HG02623 (cell line): ENCODE data around the gene PIK3C2B.
A peak's percentile ranks its signal among the peaks of the same experiment; 100 is the strongest.
"Not testable (repeated sequence)": the region's sequence is repeated elsewhere in the genome, so short reads cannot be mapped to it uniquely, and the experiment has no call there.

Experiments used
- ATAC-seq: cut with Tn5 transposase; IDR thresholded peaks from one replicate; pipeline ENCODE4 v1.9.1; 2021; ENCODE audit warnings: moderate library complexity; ENCODE audit not compliant: unreplicated experiment

PIK3C2B gene, protein sequence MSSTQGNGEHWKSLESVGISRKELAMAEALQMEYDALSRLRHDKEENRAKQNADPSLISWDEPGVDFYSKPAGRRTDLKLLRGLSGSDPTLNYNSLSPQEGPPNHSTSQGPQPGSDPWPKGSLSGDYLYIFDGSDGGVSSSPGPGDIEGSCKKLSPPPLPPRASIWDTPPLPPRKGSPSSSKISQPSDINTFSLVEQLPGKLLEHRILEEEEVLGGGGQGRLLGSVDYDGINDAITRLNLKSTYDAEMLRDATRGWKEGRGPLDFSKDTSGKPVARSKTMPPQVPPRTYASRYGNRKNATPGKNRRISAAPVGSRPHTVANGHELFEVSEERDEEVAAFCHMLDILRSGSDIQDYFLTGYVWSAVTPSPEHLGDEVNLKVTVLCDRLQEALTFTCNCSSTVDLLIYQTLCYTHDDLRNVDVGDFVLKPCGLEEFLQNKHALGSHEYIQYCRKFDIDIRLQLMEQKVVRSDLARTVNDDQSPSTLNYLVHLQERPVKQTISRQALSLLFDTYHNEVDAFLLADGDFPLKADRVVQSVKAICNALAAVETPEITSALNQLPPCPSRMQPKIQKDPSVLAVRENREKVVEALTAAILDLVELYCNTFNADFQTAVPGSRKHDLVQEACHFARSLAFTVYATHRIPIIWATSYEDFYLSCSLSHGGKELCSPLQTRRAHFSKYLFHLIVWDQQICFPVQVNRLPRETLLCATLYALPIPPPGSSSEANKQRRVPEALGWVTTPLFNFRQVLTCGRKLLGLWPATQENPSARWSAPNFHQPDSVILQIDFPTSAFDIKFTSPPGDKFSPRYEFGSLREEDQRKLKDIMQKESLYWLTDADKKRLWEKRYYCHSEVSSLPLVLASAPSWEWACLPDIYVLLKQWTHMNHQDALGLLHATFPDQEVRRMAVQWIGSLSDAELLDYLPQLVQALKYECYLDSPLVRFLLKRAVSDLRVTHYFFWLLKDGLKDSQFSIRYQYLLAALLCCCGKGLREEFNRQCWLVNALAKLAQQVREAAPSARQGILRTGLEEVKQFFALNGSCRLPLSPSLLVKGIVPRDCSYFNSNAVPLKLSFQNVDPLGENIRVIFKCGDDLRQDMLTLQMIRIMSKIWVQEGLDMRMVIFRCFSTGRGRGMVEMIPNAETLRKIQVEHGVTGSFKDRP (N-terminal part only)

GRCh38 chr1:204494281-204495077, at the start of gene PIK3C2B:
TSS of gene PIK3C2B (minus strand) at chr1:204494805. CDS start at chr1:204469802, 25,003 bp downstream.
- ATAC-seq, result peak; percentile 69

- ATAC-seq, result no peak
Measured at GRCh38 chr1:204544321-204544720, 49.7 kb upstream of the PIK3C2B start.

DNA sequence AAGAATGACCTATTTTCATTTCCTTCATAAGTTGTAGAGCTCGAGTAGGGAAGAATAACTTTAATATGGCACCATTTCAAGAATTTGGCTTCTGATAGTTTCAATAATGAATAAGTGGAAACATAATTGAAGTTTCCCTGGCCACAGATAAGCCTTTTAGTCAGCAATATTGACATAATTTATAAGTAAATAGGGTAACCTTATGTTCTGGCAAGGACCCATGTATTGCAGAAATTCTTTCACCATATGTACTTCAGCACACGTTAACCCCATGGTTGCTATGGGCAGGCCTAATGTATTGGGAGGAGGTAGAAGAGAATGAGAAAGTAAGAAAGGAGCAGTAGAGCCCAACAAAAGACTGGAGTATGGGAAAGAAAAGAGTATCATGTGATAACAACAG, 47.0 kb upstream of the PIK3C2B start:
- no peak for ATAC-seq

DNA sequence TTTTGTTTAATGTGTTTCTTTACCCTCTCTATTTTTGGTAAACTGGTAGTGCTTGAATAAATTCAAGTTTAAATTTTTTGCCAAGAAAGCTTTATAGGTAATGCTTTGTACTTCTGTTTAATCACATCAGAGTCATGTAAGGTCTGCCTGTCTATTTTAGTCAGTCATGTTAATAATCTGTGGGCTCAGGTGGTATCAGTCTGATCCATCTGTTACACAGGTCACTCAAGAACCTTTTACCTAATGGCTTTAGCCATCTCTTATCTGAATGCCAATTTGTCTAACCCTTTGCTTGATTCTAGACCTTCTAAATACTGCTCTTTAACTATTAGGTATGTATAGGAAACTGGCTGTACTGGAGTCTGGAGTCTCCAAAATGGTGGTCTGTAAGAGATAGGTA, 38.2 kb upstream of the PIK3C2B start:
- no peak for ATAC-seq

GRCh38 chr1:204530932-204531331, 36.3 kb upstream of the PIK3C2B start:
- ATAC-seq, result peak; percentile 88

- ATAC-seq, result no peak
Measured at GRCh38 chr1:204529371-204529895, 34.8 kb upstream of the PIK3C2B start.

DNA sequence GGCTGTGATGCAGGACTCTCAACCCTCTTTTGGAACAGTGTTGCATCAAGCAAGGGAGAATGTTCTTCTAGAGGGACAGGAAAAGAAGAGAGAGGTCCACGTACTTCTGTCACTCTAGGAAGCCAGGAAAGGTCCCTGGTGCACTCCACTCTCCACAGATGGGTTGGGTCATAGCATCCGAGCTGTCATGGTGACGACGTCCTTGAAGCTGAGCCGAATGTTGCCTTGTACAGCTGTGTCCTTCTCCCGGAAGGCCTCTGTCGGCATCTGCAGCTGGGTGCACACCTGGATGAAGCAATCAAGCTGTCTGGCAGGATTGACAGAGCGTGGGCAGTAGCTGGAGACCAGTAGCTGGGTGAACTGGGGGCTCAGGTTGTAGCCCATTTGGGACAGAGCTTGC, 34.1 kb upstream of the PIK3C2B start:
- ATAC-seq, result no peak

- no peak for ATAC-seq
Measured at GRCh38 chr1:204528241-204528640, 33.6 kb upstream of the PIK3C2B start.

- no peak for ATAC-seq
Measured at GRCh38 chr1:204524986-204525385, 30.4 kb upstream of the PIK3C2B start.

DNA sequence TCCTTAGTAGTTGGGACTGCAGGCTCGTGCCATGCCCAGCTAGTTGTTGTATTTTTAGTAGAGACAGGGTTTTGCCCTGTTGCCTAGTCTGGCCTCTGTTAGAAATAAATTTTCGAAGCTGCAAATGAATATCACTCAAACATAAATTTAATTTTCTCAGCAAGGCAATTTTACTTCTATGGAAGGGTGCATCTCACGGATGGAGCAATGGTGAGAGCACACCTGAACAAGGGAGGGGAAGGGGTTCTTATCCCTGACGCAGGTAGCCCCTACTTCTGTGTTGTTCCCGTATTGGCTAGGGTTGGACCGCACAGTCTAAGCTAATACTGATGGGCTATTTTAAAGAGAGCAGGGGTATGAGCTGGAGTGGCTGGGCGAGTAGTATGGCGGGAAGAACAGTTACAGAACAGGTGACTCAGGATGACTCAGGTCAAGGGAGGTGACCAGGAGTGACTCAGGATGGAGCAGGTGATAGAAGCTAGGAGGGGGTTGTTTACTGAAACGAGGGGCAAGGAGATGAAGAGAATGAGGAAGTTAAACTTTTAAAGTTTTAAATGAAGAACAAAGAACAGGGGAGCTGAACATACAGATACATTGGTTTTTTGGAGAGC, 29.1 kb upstream of the PIK3C2B start:
- ATAC-seq, result no peak

DNA sequence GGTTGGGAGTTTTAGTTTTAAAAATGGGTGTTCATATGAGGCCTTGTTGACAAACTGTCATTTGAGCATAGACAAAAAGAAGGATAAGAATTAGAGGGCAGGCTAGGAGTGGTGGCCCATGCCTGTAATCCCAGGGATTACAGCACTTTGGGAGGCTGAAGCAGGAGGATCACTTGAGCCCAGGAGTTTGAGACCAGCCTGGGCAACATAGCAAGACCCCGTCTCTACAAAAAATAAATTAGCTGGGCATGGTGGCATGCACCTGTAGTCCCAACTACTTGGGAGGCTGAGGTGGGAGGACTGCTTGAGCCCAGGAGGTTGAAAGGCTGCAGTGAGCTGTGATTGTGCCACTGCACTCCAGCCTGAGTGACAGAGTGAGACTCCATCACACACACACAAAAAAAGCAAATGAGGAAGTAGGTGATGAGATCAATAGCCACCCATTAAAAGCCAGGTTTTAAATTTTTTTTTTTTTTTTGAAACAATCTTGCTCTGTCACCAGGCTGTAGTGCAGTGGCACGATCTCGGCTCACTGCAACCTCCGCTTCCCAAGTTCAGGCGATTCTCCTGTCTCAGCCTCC, 27.4 kb upstream of the PIK3C2B start:
- ATAC-seq, result not testable (repeated sequence)

- ATAC-seq, result peak; percentile 47
Measured at GRCh38 chr1:204520834-204521709, 26.5 kb upstream of the PIK3C2B start.

DNA sequence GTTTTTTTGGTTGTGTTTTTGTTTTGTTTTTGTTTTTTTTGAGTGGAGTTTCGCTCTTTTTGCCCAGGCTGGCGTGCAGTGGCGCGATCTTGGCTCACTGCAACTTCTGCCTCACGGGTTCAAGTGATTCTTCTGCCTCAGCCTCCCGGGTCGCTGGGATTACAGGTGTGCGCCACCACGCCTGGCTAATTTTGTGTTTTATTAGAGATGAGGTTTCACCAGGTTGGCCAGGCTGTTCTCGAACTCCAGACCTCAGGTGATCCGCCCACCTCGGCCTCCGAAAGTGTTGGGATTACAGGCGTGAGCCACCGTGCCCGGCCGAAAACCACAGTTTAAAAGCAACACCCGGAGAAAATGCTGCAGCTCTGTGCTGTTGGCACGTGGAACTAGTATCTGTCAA, 22.8 kb upstream of the PIK3C2B start:
- not testable (repeated sequence) for ATAC-seq

DNA sequence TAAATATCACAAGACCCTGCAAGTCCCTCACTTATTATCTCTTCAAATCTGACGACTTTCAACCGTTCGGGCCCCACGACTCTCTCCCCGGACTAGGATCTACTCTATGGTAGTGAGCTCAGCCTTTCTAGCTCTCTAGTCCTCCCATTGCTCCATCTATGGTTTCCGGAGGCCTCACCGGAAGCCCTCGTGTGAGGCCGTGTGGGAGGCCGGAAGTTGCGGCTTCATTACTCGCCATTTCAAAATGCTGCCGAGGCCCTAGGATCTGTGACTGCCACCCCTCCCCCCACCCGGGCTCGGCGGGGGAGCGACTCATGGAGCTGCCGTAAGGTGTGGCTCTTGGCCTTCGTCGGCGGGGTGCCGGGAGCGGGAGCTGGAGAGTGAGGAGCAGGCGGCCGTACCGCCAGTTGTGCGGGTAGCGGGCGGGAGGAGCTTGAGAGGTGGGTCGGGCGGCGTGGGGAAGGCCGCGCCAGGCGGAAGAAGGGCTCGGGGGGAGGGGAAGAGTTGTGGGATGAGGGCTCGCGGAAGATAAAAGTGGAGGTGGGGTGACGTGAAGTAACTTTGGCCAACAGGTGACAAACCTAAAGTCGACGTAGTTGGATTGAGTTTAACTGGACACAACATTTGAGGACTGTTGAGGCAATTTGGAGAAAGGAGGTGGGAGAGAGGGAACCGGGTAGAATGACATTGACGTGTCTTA, 21.7 kb upstream of the PIK3C2B start, which contains the start of gene MDM4:
TSS of gene MDM4 (plus strand) at position 227 of the 700 bp plus-strand sequence. CDS start 9,113 bp downstream, outside the sequence.
- ATAC-seq, result peak; percentile 77

DNA sequence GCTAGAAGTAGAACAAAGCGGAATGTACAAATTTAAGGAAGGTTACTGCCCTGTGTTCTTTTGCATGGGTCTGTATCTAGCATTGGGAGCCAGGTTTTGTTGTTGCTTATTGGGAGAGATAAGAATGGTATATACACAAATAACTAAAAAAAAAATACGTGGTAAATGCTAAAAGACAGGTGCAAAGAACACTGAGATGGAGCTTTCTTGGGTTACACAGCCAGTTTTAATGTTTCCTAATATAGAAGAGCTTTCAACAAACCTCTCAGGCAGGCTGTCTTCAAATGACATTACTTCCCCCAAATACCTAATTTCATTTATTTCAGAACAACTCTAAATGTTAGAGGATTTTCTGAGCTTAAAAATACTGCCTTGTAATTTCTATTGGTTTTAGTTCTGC, 20.2 kb upstream of the PIK3C2B start:
- ATAC-seq, result no peak

DNA sequence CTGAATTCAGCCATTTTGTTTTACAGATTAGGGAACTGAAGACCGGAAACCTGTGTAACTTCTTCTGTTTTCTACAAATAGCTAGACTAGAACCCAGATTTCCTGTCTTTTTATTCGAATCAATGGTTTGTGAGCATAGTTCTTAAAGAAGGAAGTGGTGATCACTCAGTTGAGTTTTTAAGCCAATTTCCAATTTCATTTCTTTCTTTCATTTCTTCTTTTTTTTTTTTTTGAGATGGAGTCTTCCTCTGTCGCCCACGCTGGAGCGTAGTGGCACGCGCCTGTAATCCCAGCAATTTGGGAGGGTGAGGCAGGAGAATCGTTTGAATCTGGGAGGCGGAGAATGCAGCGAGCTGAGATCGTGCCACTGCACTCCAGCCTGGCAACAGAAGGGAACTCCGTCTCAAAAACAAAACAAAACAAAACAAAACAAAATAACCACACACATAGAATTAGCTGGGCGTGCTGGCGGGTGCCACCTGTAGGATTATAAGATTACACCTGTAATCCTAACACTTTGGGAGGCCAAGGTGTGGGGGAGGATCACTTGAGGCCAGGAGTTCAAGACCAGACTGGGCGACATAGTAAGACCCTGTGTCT, 18.6 kb upstream of the PIK3C2B start:
- no peak for ATAC-seq

- no peak for ATAC-seq
Measured at GRCh38 chr1:204511366-204511765, 16.8 kb upstream of the PIK3C2B start.
